Endothelial cell of umbilical vein (primary cell): ENCODE measurements around the gene FAM120B. TPM values are rescaled to one million over a fixed set of nuclear protein-coding genes. Genes with fewer than 3 reads are reported as not detected.

Source experiments
- BruUV-seq: library from RNA; stranded (reverse); fragments of 400-500 nt; replicated peaks from 2 replicates; lab custom pipeline; 2021; lab: Mats Ljungman, UMichigan
- CTCF ChIA-PET: fragments of 300-600, 350-600 bp; sonication (Branson Sonifier 250); formaldehyde crosslinking; loops from one replicate; lab custom pipeline; 2021; ENCODE audit warnings: antibody characterized with exemption, inconsistent platforms; lab: Charles Lee
- POLR2A ChIA-PET: fragments of 300-600, 350-600 bp; sonication (Branson Sonifier 250); formaldehyde crosslinking; loops from one replicate; lab custom pipeline; 2021; ENCODE audit warnings: antibody characterized with exemption, inconsistent platforms; lab: Charles Lee
- DNase-seq: peaks from one replicate; pipeline ENCODE4 v3.0.0-alpha.2; 2011; ENCODE audit warnings: low read depth, low spot score
- FAIRE-seq: peaks from 2 replicates; lab custom pipeline; 2011; peaks lifted over from hg19 to GRCh38; lab: Jason Lieb, UNC
- H2AFZ ChIP-seq: 2 replicates; pipeline ENCODE4 v1.6.0; 2012; ENCODE audit warnings: low read depth, low read length, control low read depth, inconsistent platforms
- H3K27ac ChIP-seq: 2 replicates; pipeline ENCODE4 v1.5.1; 2011; ENCODE audit warnings: low read depth, mild to moderate bottlenecking, control low read depth, low read length, moderate library complexity; ENCODE audit not compliant: insufficient read depth
- H3K27me3 ChIP-seq, 2 experiments: 2 replicates each; pipeline versions ENCODE4 v1.6.0 to v1.6.1; 2011; ENCODE audit warnings: low read length in 2 of 2, mixed read lengths in 1 of 2; ENCODE audit not compliant: control insufficient read depth in 2 of 2, insufficient read depth in 2 of 2
- H3K36me3 ChIP-seq, 2 experiments: 2 replicates in 1 of 2; 3 replicates in 1 of 2; pipeline ENCODE4 v1.5.1; 2011; ENCODE audit warnings: low read length in 2 of 2, mild to moderate bottlenecking in 1 of 2, moderate library complexity in 1 of 2; ENCODE audit not compliant: control insufficient read depth in 2 of 2, insufficient read depth in 2 of 2; ENCODE audit errors: extremely low read depth in 1 of 2
- H3K4me1 ChIP-seq: 3 replicates; pipeline ENCODE4 v1.5.1; 2011; ENCODE audit warnings: mild to moderate bottlenecking, low read length; ENCODE audit not compliant: control insufficient read depth, insufficient read depth; ENCODE audit errors: extremely low read depth
- H3K4me2 ChIP-seq: 2 replicates; pipeline ENCODE4 v1.6.1; 2011; ENCODE audit warnings: low read length, control low read depth, mixed read lengths; ENCODE audit not compliant: insufficient read depth
- H3K4me3 ChIP-seq, 3 experiments: fragments of 200-600 bp in 1 of 3; sonication (generic), shearing (Covaris generic) in 1 of 3; replicated peaks in 1 of 3; 2 replicates each; pipeline ENCODE4 v1.5.1; 2011 to 2016; ENCODE audit warnings: control low read depth in 3 of 3, low read length in 3 of 3, mild to moderate bottlenecking in 2 of 3, inconsistent platforms in 1 of 3, low read depth in 1 of 3, moderate library complexity in 1 of 3; ENCODE audit not compliant: insufficient read depth in 1 of 3
- H3K79me2 ChIP-seq: 2 replicates; pipeline ENCODE4 v1.6.0; 2012; ENCODE audit warnings: low read length, inconsistent platforms; ENCODE audit not compliant: control insufficient read depth, insufficient read depth
- H3K9ac ChIP-seq: replicated peaks from 2 replicates; pipeline ENCODE3; 2011; ENCODE audit warnings: low read length, control low read depth; ENCODE audit not compliant: insufficient read depth; ENCODE audit errors: extremely low read depth
- H3K9me1 ChIP-seq: replicated peaks from 3 replicates; pipeline ENCODE4 v1.6.0; 2011; ENCODE audit warnings: mild to moderate bottlenecking, low read length; ENCODE audit not compliant: control insufficient read depth, insufficient read depth; ENCODE audit errors: extremely low read depth
- H3K9me3 ChIP-seq: replicated peaks from 2 replicates; pipeline ENCODE4 v1.5.1; 2012; ENCODE audit warnings: low read length, inconsistent platforms; ENCODE audit not compliant: control insufficient read depth, insufficient read depth
- H4K20me1 ChIP-seq: replicated peaks from 2 replicates; pipeline ENCODE3; 2011; ENCODE audit warnings: mild to moderate bottlenecking, low read length; ENCODE audit not compliant: control insufficient read depth, insufficient read depth; ENCODE audit errors: extremely low read depth
- EZH2 ChIP-seq: IDR thresholded peaks from 2 replicates; pipeline ENCODE4 v1.6.1; 2012; ENCODE audit warnings: borderline replicate concordance, low read depth, mild to moderate bottlenecking, moderate library complexity, low read length, inconsistent platforms; ENCODE audit not compliant: severe bottlenecking
- FOS ChIP-seq: IDR thresholded peaks from 2 replicates; pipeline ENCODE4 v1.6.1; 2011; ENCODE audit warnings: mild to moderate bottlenecking, low read length, moderate library complexity, borderline replicate concordance; ENCODE audit not compliant: insufficient read depth
- JUN ChIP-seq: IDR thresholded peaks from 2 replicates; pipeline ENCODE4 v1.6.1; 2011; ENCODE audit warnings: borderline replicate concordance, low read depth; ENCODE audit not compliant: insufficient read length, insufficient read depth
- MYC ChIP-seq: IDR thresholded peaks from one replicate; pipeline ENCODE4 v1.6.1; 2011; ENCODE audit warnings: mild to moderate bottlenecking, low read depth, low read length
- POLR2A ChIP-seq: IDR thresholded peaks from 2 replicates; pipeline ENCODE4 v1.6.1; 2012; ENCODE audit warnings: low read depth, mild to moderate bottlenecking, control low read depth, low read length
- POLR2AphosphoS5 ChIP-seq: IDR thresholded peaks from 2 replicates; pipeline ENCODE4 v1.6.1; 2012; ENCODE audit warnings: low read depth, mild to moderate bottlenecking, control low read depth, low read length, moderate library complexity; ENCODE audit not compliant: insufficient read depth
- dilution Hi-C: fragments of 300-500 bp; cut with MboI; formaldehyde crosslinking; loops from one replicate; pipeline ENCODE4 v1.15.0; 2019; ENCODE audit warnings: low sequenced_read_pairs; ENCODE audit not compliant: extremely low pct_ligation_motif_present
- intact Hi-C: fragments of 100-400 bp; cut with micrococcal nuclease; formaldehyde crosslinking; loops from one replicate; pipeline ENCODE4 v1.10.0; 2022
- polyA plus RNA-seq, 4 experiments: library from polyadenylated mRNA; depleted of rRNA in 3 of 4; stranded (reverse) in 3 of 4; unstranded in 1 of 4; fragments of >200 nt; gene quantifications; 2 replicates each; pipeline versions ENCODE4 v1.2.1 to v1.2.3, GENCODE V29; 2011 to 2012; ENCODE audit warnings: missing spikeins in 1 of 4
- total RNA-seq: library from RNA; stranded (reverse); gene quantifications from 2 replicates; pipeline ENCODE4 v1.2.3, GENCODE V29; 2021
- TF ChIP-seq, protein P1 (sequence below), 2 donors: IDR thresholded peaks; 1 replicate in 1 of 2; 2 replicates in 1 of 2; pipeline ENCODE4 v1.5.1; 2011; ENCODE audit warnings: low read length in 2 of 2, mild to moderate bottlenecking in 2 of 2, moderate library complexity in 2 of 2, control low read depth in 1 of 2, inconsistent platforms in 1 of 2, low read depth in 1 of 2; ENCODE audit not compliant: insufficient read depth in 1 of 2; ENCODE audit errors: extremely low read depth in 1 of 2
- TF ChIP-seq, protein P2 (sequence below): IDR thresholded peaks from 2 replicates; pipeline ENCODE4 v1.6.1; 2011; ENCODE audit not compliant: insufficient read depth, insufficient read length

Gene FAM120B
- total and polyA plus RNA-seq, 2 donors (not counting 3 experiments of a cell fraction or from before 2014, with no cell fraction given): 10.8 to 28.2 TPM

DNA sequence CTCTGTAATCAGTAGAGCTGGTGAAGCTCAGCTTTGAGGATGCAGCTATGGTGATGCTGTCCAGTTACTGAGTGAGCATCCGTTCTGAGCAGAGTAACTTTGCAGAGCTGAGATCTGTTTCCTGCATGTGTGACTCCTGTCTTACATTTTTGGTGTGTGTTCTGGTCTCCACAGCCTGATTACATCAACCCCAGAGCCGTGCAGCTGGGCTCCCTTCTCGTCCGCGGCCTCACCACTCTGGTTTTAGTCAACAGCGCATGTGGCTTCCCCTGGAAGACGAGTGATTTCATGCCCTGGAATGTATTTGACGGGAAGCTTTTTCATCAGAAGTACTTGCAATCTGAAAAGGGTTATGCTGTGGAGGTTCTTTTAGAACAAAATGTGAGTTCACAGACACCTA is 81.6 kb downstream of the FAM120B start:
- dilution Hi-C loops (no loop called here), intact Hi-C loops (no loop called here)
- no peak overlapping the region for H2AFZ ChIP-seq
- no peaks in the 10 kb centered on the region for H3K9me1 ChIP-seq
- TF ChIP-seq JUN (no peak), FOS (no peak), EZH2 (no peak), MYC (no peak), POLR2A (no peak), POLR2AphosphoS5 (no peak)
- TF ChIP-seq, protein P1, sequence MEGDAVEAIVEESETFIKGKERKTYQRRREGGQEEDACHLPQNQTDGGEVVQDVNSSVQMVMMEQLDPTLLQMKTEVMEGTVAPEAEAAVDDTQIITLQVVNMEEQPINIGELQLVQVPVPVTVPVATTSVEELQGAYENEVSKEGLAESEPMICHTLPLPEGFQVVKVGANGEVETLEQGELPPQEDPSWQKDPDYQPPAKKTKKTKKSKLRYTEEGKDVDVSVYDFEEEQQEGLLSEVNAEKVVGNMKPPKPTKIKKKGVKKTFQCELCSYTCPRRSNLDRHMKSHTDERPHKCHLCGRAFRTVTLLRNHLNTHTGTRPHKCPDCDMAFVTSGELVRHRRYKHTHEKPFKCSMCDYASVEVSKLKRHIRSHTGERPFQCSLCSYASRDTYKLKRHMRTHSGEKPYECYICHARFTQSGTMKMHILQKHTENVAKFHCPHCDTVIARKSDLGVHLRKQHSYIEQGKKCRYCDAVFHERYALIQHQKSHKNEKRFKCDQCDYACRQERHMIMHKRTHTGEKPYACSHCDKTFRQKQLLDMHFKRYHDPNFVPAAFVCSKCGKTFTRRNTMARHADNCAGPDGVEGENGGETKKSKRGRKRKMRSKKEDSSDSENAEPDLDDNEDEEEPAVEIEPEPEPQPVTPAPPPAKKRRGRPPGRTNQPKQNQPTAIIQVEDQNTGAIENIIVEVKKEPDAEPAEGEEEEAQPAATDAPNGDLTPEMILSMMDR (IDR thresholded peaks at IDR 0.05; ENCODE audit: extremely low read depth in 1 of 2, insufficient read depth in 1 of 2, low read depth in 1 of 2, low read length in 2 of 2): no peak
- TF ChIP-seq, protein P2, sequence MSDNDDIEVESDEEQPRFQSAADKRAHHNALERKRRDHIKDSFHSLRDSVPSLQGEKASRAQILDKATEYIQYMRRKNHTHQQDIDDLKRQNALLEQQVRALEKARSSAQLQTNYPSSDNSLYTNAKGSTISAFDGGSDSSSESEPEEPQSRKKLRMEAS: no peak
- no peak overlapping the region for H3K9ac ChIP-seq
- H3K36me3 ChIP-seq: peaks cover 0 to 2% of the 10 kb centered on the region in 2 experiments
- no peaks in the 10 kb centered on the region for H4K20me1 ChIP-seq
- no peaks in the 10 kb centered on the region for H3K9me3 ChIP-seq
- no peak overlapping the region for H3K4me2 ChIP-seq
- FAIRE-seq (no peak), DNase-seq (no peak)
- no peaks in the 10 kb centered on the region for H3K79me2 ChIP-seq
- no peak overlapping the region for H3K4me3 ChIP-seq
- H3K27me3 ChIP-seq: no peaks in the 10 kb centered on the region
- ChIA-PET POLR2A (no interaction called here), CTCF (interaction anchor here (1.2 kb wide), 1 partner anchor 9 kb away, joined by 3 read pairs; no protein-coding TSS in a partner anchor)
- no TSS peak for BruUV-seq
- H3K27ac ChIP-seq: no peak overlapping the region
- H3K4me1 ChIP-seq: peaks cover 3% of the 10 kb centered on the region
